ENCODE results near the gene PLEKHA4. TPM values are rescaled to one million over a fixed set of nuclear protein-coding genes. Genes with fewer than 3 reads are reported as not detected.
"Not testable (repeated sequence)": the region's sequence is repeated elsewhere in the genome, so short reads cannot be mapped to it uniquely, and the experiment has no call there.

Gene PLEKHA4
- total RNA-seq, 4 donors from 2014 or later: 2.8 to 5.1 (median 5.0) TPM

GRCh38 chr19:48795685-48796070 lies 72.7 kb downstream of the PLEKHA4 start:
- no peaks in the 10 kb centered on the region for H3K27me3 ChIP-seq
- peaks cover 6% of the 10 kb centered on the region for H3K36me3 ChIP-seq
- TF ChIP-seq POLR2AphosphoS5 (IDR thresholded peaks at IDR 0.05): no peak
- TF ChIP-seq CTCF (IDR thresholded peaks at IDR 0.05): no peak
- no peak for TF ChIP-seq EP300 (IDR thresholded peaks at IDR 0.05)
- TF ChIP-seq POLR2A (IDR thresholded peaks at IDR 0.05): no peak
- no peaks in the 10 kb centered on the region for H3K9me3 ChIP-seq
- WGBS: 70% methylated on average over 2 of the region's 2 CpGs
- H3K4me1 ChIP-seq: peaks cover 15% of the 10 kb centered on the region
- H3K27ac ChIP-seq: peak overlapping the region; percentile 77
- H3K4me3 ChIP-seq: no peak overlapping the region
- no peak for DNase-seq (ENCODE audit: low spot score in 2 of 2)

DNA sequence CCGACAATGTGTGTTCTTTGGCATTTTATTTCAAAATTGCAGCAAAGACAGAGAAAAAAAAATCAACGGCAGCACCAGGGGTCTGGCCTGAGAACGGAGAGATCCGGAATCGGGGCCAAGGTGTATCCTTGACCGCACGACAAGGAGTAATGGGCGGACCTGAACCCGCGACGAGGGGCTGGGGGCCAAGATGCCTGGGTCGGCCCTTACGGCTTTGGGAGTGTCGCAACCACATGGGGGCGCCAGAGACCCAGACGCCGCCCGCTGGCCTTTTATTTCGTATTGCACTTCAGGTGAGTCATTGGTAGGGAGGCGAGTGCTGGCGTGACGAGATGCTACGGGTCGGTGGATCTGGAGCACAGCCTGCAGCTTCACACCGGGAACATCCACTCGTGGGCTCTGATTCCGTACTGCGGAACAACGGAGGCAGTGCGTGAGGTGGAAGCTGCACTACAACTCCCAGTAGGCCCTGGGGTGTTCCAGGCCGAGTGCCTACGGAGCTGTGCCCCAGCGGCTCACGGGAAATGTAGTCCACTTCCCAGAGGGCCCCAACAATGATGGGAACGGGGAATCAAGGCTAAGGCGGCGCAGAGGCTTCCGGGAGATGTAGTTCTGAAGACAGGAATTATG lies 73.2 kb downstream of the PLEKHA4 start:
- Histone ChIP-seq H3K27me3 (no peaks in the 10 kb centered on the region), H3K9me3 (no peaks in the 10 kb centered on the region), H3K27ac (peak overlapping the region; percentile 77), H3K4me3 (peak overlapping the region; percentile 44), H3K36me3 (peaks cover 6% of the 10 kb centered on the region), H3K4me1 (peaks cover 15% of the 10 kb centered on the region)
- TF ChIP-seq POLR2AphosphoS5 (IDR thresholded peaks at IDR 0.05) (peak in 1 of 3 donors; percentile 54), EP300 (IDR thresholded peaks at IDR 0.05) (no peak), CTCF (IDR thresholded peaks at IDR 0.05) (peak; percentile 84 to 89)
- WGBS: 1% methylated on average over 37 of the region's 38 CpGs
- peak; percentile 94 to 95 for DNase-seq (ENCODE audit: low spot score in 2 of 2)

DNA sequence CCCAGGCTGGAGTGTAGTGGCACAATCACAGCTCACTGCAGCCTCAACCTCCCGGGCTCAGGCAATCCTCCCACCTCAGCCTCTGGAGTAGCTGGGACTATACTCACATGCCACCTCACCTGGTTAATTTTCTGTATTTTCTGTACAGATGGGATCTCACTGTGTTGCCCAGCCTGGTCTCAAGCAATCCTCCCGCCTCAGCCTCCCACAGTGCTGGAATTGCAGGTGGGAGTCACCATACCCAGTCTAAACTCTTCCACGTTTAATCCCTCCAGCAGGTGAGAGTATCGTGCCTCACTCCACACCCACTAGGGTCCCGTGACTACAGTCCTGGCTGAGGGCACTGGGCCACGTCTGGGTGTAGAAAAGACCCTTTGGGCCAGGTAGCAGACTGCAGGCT lies 74.1 kb downstream of the PLEKHA4 start:
- no peak overlapping the region for H3K4me3 ChIP-seq
- no peaks in the 10 kb centered on the region for H3K9me3 ChIP-seq
- H3K27me3 ChIP-seq: no peaks in the 10 kb centered on the region
- 82% methylated on average over 6 of the region's 6 CpGs for WGBS
- peaks cover 13% of the 10 kb centered on the region for H3K4me1 ChIP-seq
- no peak overlapping the region for H3K27ac ChIP-seq
- DNase-seq (ENCODE audit: low spot score in 2 of 2): no peak
- no peak for TF ChIP-seq POLR2A (IDR thresholded peaks at IDR 0.05)
- TF ChIP-seq CTCF (IDR thresholded peaks at IDR 0.05): no peak
- no peak for TF ChIP-seq EP300 (IDR thresholded peaks at IDR 0.05)
- no peak for TF ChIP-seq POLR2AphosphoS5 (IDR thresholded peaks at IDR 0.05)
- H3K36me3 ChIP-seq: peaks cover under 1% of the 10 kb centered on the region

DNA sequence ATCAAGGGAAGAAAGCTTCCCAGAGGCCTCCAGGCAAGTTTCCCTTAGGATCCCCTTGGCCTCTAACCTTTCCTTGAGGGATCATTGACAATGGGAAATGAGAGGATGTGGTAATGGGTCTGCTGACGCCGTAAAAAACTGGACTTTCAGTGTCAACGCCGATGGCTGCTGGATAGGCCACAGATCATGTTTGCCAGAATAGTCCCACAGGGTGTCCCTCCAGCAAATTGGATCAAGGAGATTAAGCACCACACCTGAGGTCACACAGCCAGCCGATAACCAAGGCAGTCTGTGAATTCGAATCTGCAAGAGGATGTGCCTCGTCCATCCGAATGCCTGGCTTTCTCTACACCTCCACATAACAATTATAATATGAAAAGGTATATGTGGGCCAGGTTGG lies 75.1 kb downstream of the PLEKHA4 start:
- peaks cover 9% of the 10 kb centered on the region for H3K4me1 ChIP-seq
- WGBS: 85% methylated on average over 8 of the region's 8 CpGs
- H3K27ac ChIP-seq: no peak overlapping the region
- H3K36me3 ChIP-seq: no peaks in the 10 kb centered on the region
- H3K27me3 ChIP-seq: no peaks in the 10 kb centered on the region
- no peak for TF ChIP-seq POLR2AphosphoS5 (IDR thresholded peaks at IDR 0.05)
- TF ChIP-seq EP300 (IDR thresholded peaks at IDR 0.05): no peak
- TF ChIP-seq POLR2A (IDR thresholded peaks at IDR 0.05): no peak
- no peak for TF ChIP-seq CTCF (IDR thresholded peaks at IDR 0.05)
- no peak for DNase-seq (ENCODE audit: low spot score in 2 of 2)
- no peaks in the 10 kb centered on the region for H3K9me3 ChIP-seq
- H3K4me3 ChIP-seq: no peak overlapping the region

DNA sequence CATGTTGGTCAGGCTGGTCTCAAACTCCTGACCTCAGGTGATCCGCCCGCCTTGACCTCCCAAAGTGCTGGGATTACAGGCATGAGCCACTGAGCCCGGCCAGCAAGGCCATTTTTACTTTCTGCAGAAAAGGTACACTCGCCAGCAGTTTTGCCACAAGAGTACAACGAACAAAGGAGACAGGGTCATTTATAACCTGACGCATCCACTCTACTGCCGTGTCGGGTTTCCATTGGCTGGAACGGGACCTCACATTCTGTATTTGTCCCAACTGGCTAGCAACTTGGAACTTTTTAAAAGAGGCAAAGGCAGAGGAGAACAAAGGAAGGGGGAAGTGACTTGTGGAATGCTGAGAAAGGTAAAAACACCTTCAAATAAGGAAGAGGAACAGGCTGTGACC lies 81.1 kb downstream of the PLEKHA4 start:
- not testable (repeated sequence) for DNase-seq (ENCODE audit: low spot score in 2 of 2)
- 88% methylated on average over 9 of the region's 9 CpGs for WGBS

More for the DNA sequence above, 81.1 kb downstream of the PLEKHA4 start:
- H3K27me3 ChIP-seq, H3K36me3 ChIP-seq, H3K4me3 ChIP-seq, H3K27ac ChIP-seq, H3K9me3 ChIP-seq: not testable (repeated sequence)
- H3K4me1 ChIP-seq: peaks cover 13% of the 10 kb centered on the region

Other genes starting within 250 kb of the PLEKHA4 start
- 1,000 to 10,000 TPM; 2,067 to 3,423 (median 3,271) TPM for gene RPL18, start 249.4 kb downstream of the PLEKHA4 start, total RNA-seq
- 1 to 10 TPM; 3.9 to 9.9 (median 5.6) TPM for gene SPHK2, start 249.1 kb downstream of the PLEKHA4 start, total RNA-seq
- 10 to 100 TPM; 11.2 to 22.3 (median 17.8) TPM for gene DBP, start 231.2 kb downstream of the PLEKHA4 start, total RNA-seq
- gene CA11, start 222.4 kb downstream of the PLEKHA4 start, total RNA-seq: 10 to 100 TPM in 2 of 4 donors, 1 to 10 TPM in 2; 8.8 to 11.0 (median 9.7) TPM
- 1 to 10 TPM in 2 of 4 donors, under 1 TPM in 2; 0.64 to 2.2 (median 1.3) TPM for gene NTN5, start 195.6 kb downstream of the PLEKHA4 start, total RNA-seq
- 10 to 100 TPM in 1 of 4 donors, 1 to 10 TPM in 3; 2.1 to 17.4 (median 4.9) TPM for gene FUT2, start 172.6 kb downstream of the PLEKHA4 start, total RNA-seq
- 1 to 10 TPM in 3 of 4 donors, under 1 TPM in 1; 0.57 to 1.6 (median 1.5) TPM for gene MAMSTR, start 148.9 kb downstream of the PLEKHA4 start, total RNA-seq
- 10 to 100 TPM in 1 of 4 donors, 1 to 10 TPM in 3; 5.1 to 16.1 (median 6.5) TPM for gene RASIP1, start 128.0 kb downstream of the PLEKHA4 start, total RNA-seq
- under 1 TPM in 2 of 4 donors, not detected in 2; 0.40 to 0.45 TPM for gene IZUMO1, start 121.7 kb downstream of the PLEKHA4 start, total RNA-seq
- gene FUT1, start 116.0 kb downstream of the PLEKHA4 start, total RNA-seq: 1 to 10 TPM; 1.2 to 3.9 (median 2.6) TPM
- not detected for gene FGF21, start 113.1 kb downstream of the PLEKHA4 start, total RNA-seq
- 10 to 100 TPM; 33.5 to 50.6 (median 38.1) TPM for gene BCAT2, start 57.6 kb downstream of the PLEKHA4 start, total RNA-seq
- gene HSD17B14, start 32.1 kb downstream of the PLEKHA4 start, total RNA-seq: 1 to 10 TPM; 2.5 to 3.4 (median 3.1) TPM
- 100 to 1,000 TPM; 135 to 191 (median 144) TPM for gene PPP1R15A, start 3.8 kb upstream of the PLEKHA4 start, total RNA-seq
- gene TULP2, start 30.1 kb upstream of the PLEKHA4 start, total RNA-seq: not detected
- 100 to 1,000 TPM; 132 to 220 (median 204) TPM for gene NUCB1, start 31.7 kb upstream of the PLEKHA4 start, total RNA-seq
- gene DHDH, start 65.1 kb upstream of the PLEKHA4 start, total RNA-seq: under 1 TPM in 1 of 4 donors, not detected in 3; 0.59 TPM
- 10 to 100 TPM; 25.1 to 29.6 (median 27.5) TPM for gene BAX, start 86.3 kb upstream of the PLEKHA4 start, total RNA-seq
- 1,000 to 10,000 TPM in 3 of 4 donors, 100 to 1,000 TPM in 1; 883 to 1,582 (median 1,278) TPM for gene FTL, start 96.7 kb upstream of the PLEKHA4 start, total RNA-seq
- gene GYS1, start 124.7 kb upstream of the PLEKHA4 start, total RNA-seq: 10 to 100 TPM; 26.4 to 42.0 (median 31.6) TPM
- 10 to 100 TPM; 37.3 to 70.3 (median 68.8) TPM for gene RUVBL2, start 125.3 kb upstream of the PLEKHA4 start, total RNA-seq
- not detected for gene LHB, start 148.5 kb upstream of the PLEKHA4 start, total RNA-seq
- not detected for gene CGB3, start 155.7 kb upstream of the PLEKHA4 start, total RNA-seq
- not detected for gene CGB2, start 163.3 kb upstream of the PLEKHA4 start, total RNA-seq
- gene CGB1, start 168.3 kb upstream of the PLEKHA4 start, total RNA-seq: not detected
- 1 to 10 TPM in 1 of 4 donors, not detected in 3; 2.5 TPM for gene CGB5, start 175.2 kb upstream of the PLEKHA4 start, total RNA-seq
- not detected for gene CGB8, start 180.5 kb upstream of the PLEKHA4 start, total RNA-seq
- 10 to 100 TPM in 1 of 4 donors, 1 to 10 TPM in 3; 2.9 to 27.4 (median 4.3) TPM for gene CGB7, start 189.1 kb upstream of the PLEKHA4 start, total RNA-seq
- gene NTF4, start 196.2 kb upstream of the PLEKHA4 start, total RNA-seq: 10 to 100 TPM in 2 of 4 donors, 1 to 10 TPM in 2; 7.8 to 22.5 (median 13.1) TPM
- not detected for gene KCNA7, start 204.1 kb upstream of the PLEKHA4 start, total RNA-seq
- gene SNRNP70, start 216.8 kb upstream of the PLEKHA4 start, total RNA-seq: 100 to 1,000 TPM; 207 to 788 (median 322) TPM
- 10 to 100 TPM; 20.0 to 39.8 (median 32.3) TPM for gene LIN7B, start 245.8 kb upstream of the PLEKHA4 start, total RNA-seq

All from suprapubic skin (tissue), 4 donors.